HFFc6 (cell line): Measurements from ENCODE around the gene ST3GAL2. TPM values are rescaled to one million over a fixed set of nuclear protein-coding genes. Genes with fewer than 3 reads are reported as not detected.

Source experiments
- DNase-seq: peaks from one replicate; pipeline ENCODE4 v3.0.0-alpha.2; 2018
- H3K27ac Mint-ChIP-seq: 2 replicates; pipeline ENCODE4 v1.8.0; 2020; ENCODE audit warnings: mild to moderate bottlenecking, mixed read lengths
- H3K27me3 Mint-ChIP-seq: 2 replicates; pipeline ENCODE4 v1.8.0; 2021; ENCODE audit warnings: mild to moderate bottlenecking, moderate library complexity, mixed read lengths; ENCODE audit not compliant: insufficient read depth
- H3K36me3 Mint-ChIP-seq: 2 replicates; pipeline ENCODE4 v1.8.0; 2021; ENCODE audit warnings: low read depth, mixed read lengths
- H3K4me1 Mint-ChIP-seq: 2 replicates; pipeline ENCODE4 v1.8.0; 2020; ENCODE audit warnings: low read depth, mixed read lengths
- H3K4me3 Mint-ChIP-seq: 2 replicates; pipeline ENCODE4 v1.8.0; 2020; ENCODE audit warnings: mild to moderate bottlenecking, moderate library complexity, mixed read lengths
- H3K9me3 Mint-ChIP-seq: 2 replicates; pipeline ENCODE4 v1.8.0; 2020; ENCODE audit warnings: mild to moderate bottlenecking, mixed read lengths
- CTCF ChIP-seq: fragments of 200-600 bp; sonication (generic); IDR thresholded peaks from 2 replicates; pipeline ENCODE4 v1.5.0; 2021; ENCODE audit warnings: antibody characterized with exemption, mild to moderate bottlenecking
- total RNA-seq, 6 experiments: library from RNA; stranded (reverse); fragmentation: NEBNext Ultra II Directional; extraction: Animal tissue kit (Norgen Biotek cat#: 25700); gene quantifications; 2 replicates in 1 of 6; 3 replicates in 5 of 6; pipeline ENCODE4 v1.2.3, GENCODE V29; 2021

ST3GAL2 gene
- total RNA-seq, 6 experiments from 2014 or later = 25.4 to 31.2 (median 26.3) TPM

- no peak overlapping the region for H3K4me3 Mint-ChIP-seq
- no peaks in the 10 kb centered on the region for H3K9me3 Mint-ChIP-seq
- no peak for DNase-seq
- no peak overlapping the region for H3K27ac Mint-ChIP-seq
- no peaks in the 10 kb centered on the region for H3K36me3 Mint-ChIP-seq
- no peak for TF ChIP-seq CTCF
- peaks cover 6% of the 10 kb centered on the region; the same call in 1 of the 2 replicates for H3K27me3 Mint-ChIP-seq
- H3K4me1 Mint-ChIP-seq = no peaks in the 10 kb centered on the region
Measured at GRCh38 chr16:70470141-70470926, 31.4 kb upstream of the ST3GAL2 start.

- no peaks in the 10 kb centered on the region for H3K4me1 Mint-ChIP-seq
- no peak for DNase-seq
- no peaks in the 10 kb centered on the region for H3K36me3 Mint-ChIP-seq
- peaks cover 6% of the 10 kb centered on the region; the same call in 1 of the 2 replicates for H3K27me3 Mint-ChIP-seq
- no peak for TF ChIP-seq CTCF
- no peak overlapping the region for H3K4me3 Mint-ChIP-seq
- no peaks in the 10 kb centered on the region for H3K9me3 Mint-ChIP-seq
- H3K27ac Mint-ChIP-seq = no peak overlapping the region
Measured at GRCh38 chr16:70468776-70469525, 30.1 kb upstream of the ST3GAL2 start.

GRCh38 chr16:70467608-70468007, 28.7 kb upstream of the ST3GAL2 start:
- no peaks in the 10 kb centered on the region for H3K36me3 Mint-ChIP-seq
- peaks cover 4% of the 10 kb centered on the region; the same call in 1 of the 2 replicates for H3K27me3 Mint-ChIP-seq
- no peak for TF ChIP-seq CTCF
- no peaks in the 10 kb centered on the region for H3K4me1 Mint-ChIP-seq
- H3K4me3 Mint-ChIP-seq = no peak overlapping the region
- H3K27ac Mint-ChIP-seq = no peak overlapping the region
- DNase-seq = no peak
- no peaks in the 10 kb centered on the region for H3K9me3 Mint-ChIP-seq

- no peak for TF ChIP-seq CTCF
- no peak overlapping the region for H3K4me3 Mint-ChIP-seq
- no peaks in the 10 kb centered on the region for H3K4me1 Mint-ChIP-seq
- DNase-seq = no peak
- H3K9me3 Mint-ChIP-seq = no peaks in the 10 kb centered on the region
- H3K27ac Mint-ChIP-seq = no peak overlapping the region
- H3K27me3 Mint-ChIP-seq = peaks cover 4% of the 10 kb centered on the region; the same call in 1 of the 2 replicates
- H3K36me3 Mint-ChIP-seq = no peaks in the 10 kb centered on the region
Measured at GRCh38 chr16:70467113-70467512, 28.2 kb upstream of the ST3GAL2 start.

GRCh38 chr16:70466805-70467076, 27.8 kb upstream of the ST3GAL2 start:
- peaks cover 4% of the 10 kb centered on the region; the same call in 1 of the 2 replicates for H3K27me3 Mint-ChIP-seq
- no peaks in the 10 kb centered on the region for H3K4me1 Mint-ChIP-seq
- H3K36me3 Mint-ChIP-seq = no peaks in the 10 kb centered on the region
- H3K4me3 Mint-ChIP-seq = no peak overlapping the region
- no peak overlapping the region for H3K27ac Mint-ChIP-seq
- no peak for DNase-seq
- no peaks in the 10 kb centered on the region for H3K9me3 Mint-ChIP-seq
- no peak for TF ChIP-seq CTCF
